Measurements from ENCODE around the gene PRPF38B.

GRCh38 chr1:108671143-108671542, 21.0 kb upstream of the PRPF38B start:
- no peak for TF ChIP-seq CTCF (conservative IDR thresholded peaks at IDR 0.05; ENCODE audit: low read depth in 2 of 2)
- no peak for TF ChIP-seq POLR2AphosphoS5 (IDR thresholded peaks at IDR 0.05; ENCODE audit: low read depth)
- no peak for TF ChIP-seq EZH2 (IDR thresholded peaks at IDR 0.05; ENCODE audit: low read depth, unreplicated experiment)
- TF ChIP-seq REST (IDR thresholded peaks at IDR 0.05; ENCODE audit: unreplicated experiment), result no peak
- TF ChIP-seq STAT1 (IDR thresholded peaks at IDR 0.05; ENCODE audit: unreplicated experiment), result no peak
- TF ChIP-seq CREB1 (CRISPR knock-in tag; IDR thresholded peaks at IDR 0.05; ENCODE audit: low read depth), result no peak
- TF ChIP-seq JUNB (IDR thresholded peaks at IDR 0.05; ENCODE audit: unreplicated experiment), result no peak
- TF ChIP-seq EZH2phosphoT487 (IDR thresholded peaks at IDR 0.05; ENCODE audit: unreplicated experiment), result no peak
- TF ChIP-seq ZNF114 (CRISPR knock-in tag; IDR thresholded peaks at IDR 0.05), result no peak
- no peak for TF ChIP-seq ETS1 (IDR thresholded peaks at IDR 0.05)
- TF ChIP-seq ZNF462 (CRISPR knock-in tag; IDR thresholded peaks at IDR 0.05), result no peak
- no peak for TF ChIP-seq NANOG (IDR thresholded peaks at IDR 0.05; ENCODE audit: borderline replicate concordance)
- TF ChIP-seq ZNF331 (CRISPR knock-in tag; IDR thresholded peaks at IDR 0.05; ENCODE audit: low read depth), result no peak
